Renal cortical epithelial cell (primary cell): ENCODE results near the gene EIF3A. TPM values are rescaled to one million over a fixed set of nuclear protein-coding genes. Genes with fewer than 3 reads are reported as not detected.

Source experiments
- DNase-seq: peaks from one replicate; pipeline ENCODE4 v3.0.0-alpha.2; 2011; ENCODE audit warnings: low read depth
- total RNA-seq: library from RNA; depleted of rRNA; stranded (reverse); fragments of >200 nt; gene quantifications from 2 replicates; pipeline ENCODE4 v1.2.3, GENCODE V29; 2014

The EIF3A gene
- total RNA-seq, 1 donor from 2014 or later: 180 TPM

- DNase-seq: peak; percentile 87
These were observed 74.0 kb downstream of the EIF3A start for GRCh38 chr10:119006451-119007210.

GRCh38 chr10:119005362-119006043, 75.1 kb downstream of the EIF3A start:
- peak; percentile 30 for DNase-seq

- DNase-seq: no peak
These were observed 76.9 kb downstream of the EIF3A start for GRCh38 chr10:119003572-119004289.

- DNase-seq: no peak
These were observed 78.7 kb downstream of the EIF3A start for GRCh38 chr10:119001717-119002500.

GRCh38 chr10:118998183-118998582, 82.4 kb downstream of the EIF3A start:
- DNase-seq: no peak

- no peak for DNase-seq
These were observed 83.2 kb downstream of the EIF3A start for GRCh38 chr10:118997379-118997778.

- DNase-seq: no peak
These were observed 84.9 kb downstream of the EIF3A start for GRCh38 chr10:118995739-118996138.

- no peak for DNase-seq
These were observed 86.3 kb downstream of the EIF3A start for GRCh38 chr10:118994321-118994720.

- DNase-seq: no peak
These were observed 87.4 kb downstream of the EIF3A start for GRCh38 chr10:118993214-118993613.

GRCh38 chr10:118992496-118992895, 88.1 kb downstream of the EIF3A start:
- no peak for DNase-seq

GRCh38 chr10:118990326-118990725, 90.3 kb downstream of the EIF3A start:
- no peak for DNase-seq

GRCh38 chr10:118986815-118987790, 93.5 kb downstream of the EIF3A start:
- no peak for DNase-seq

GRCh38 chr10:118985576-118985975, 95.0 kb downstream of the EIF3A start:
- no peak for DNase-seq

Other genes with a start within 250 kb of the EIF3A start
- 1.0 and 2.5 TPM in 2 replicates for gene NANOS1, start 51.1 kb downstream of the EIF3A start, total RNA-seq
- 76.1 and 82.3 TPM in 2 replicates for gene DENND10, start 23.3 kb upstream of the EIF3A start, total RNA-seq
- gene SFXN4, start 84.9 kb upstream of the EIF3A start, total RNA-seq: 13.1 and 14.2 TPM in 2 replicates
- gene PRDX3, start 98.0 kb upstream of the EIF3A start, total RNA-seq: 361 and 404 TPM in 2 replicates
- 1.1 and 3.0 TPM in 2 replicates for gene GRK5, start 126.8 kb upstream of the EIF3A start, total RNA-seq